Thyroid gland (tissue), 4 donors: ENCODE measurements around the gene CACNG4. TPM values are rescaled to one million over a fixed set of nuclear protein-coding genes. Genes with fewer than 3 reads are reported as not detected.

Source experiments
- DNase-seq, 2 donors: peaks; one replicate each; pipeline ENCODE4 v3.0.0-alpha.2; 2019
- H3K27ac ChIP-seq, 3 donors: fragments of 200-600 bp; sonication (generic); 1 replicate in 2 of 3; 2 replicates in 1 of 3; pipeline ENCODE4 v1.5.1; 2016 to 2019; ENCODE audit warnings: mild to moderate bottlenecking in 1 of 3, moderate library complexity in 1 of 3
- H3K27me3 ChIP-seq: fragments of 200-600 bp; sonication (generic); one replicate; pipeline ENCODE4 v1.5.1; 2019
- H3K36me3 ChIP-seq, 2 donors: fragments of 200-600 bp; sonication (generic); one replicate each; pipeline ENCODE4 v1.5.1; 2016 to 2019
- H3K4me1 ChIP-seq, 2 donors: fragments of 200-600 bp; sonication (generic); one replicate each; pipeline ENCODE4 v1.5.1; 2017 to 2019
- H3K4me3 ChIP-seq, 3 donors: fragments of 200-600 bp; sonication (generic); replicated peaks in 1 of 3; 1 replicate in 2 of 3; 2 replicates in 1 of 3; pipeline ENCODE4 v1.5.1; 2016; ENCODE audit warnings: mild to moderate bottlenecking in 1 of 3
- H3K9me3 ChIP-seq: fragments of 200-600 bp; sonication (generic); one replicate; pipeline ENCODE4 v1.5.1; 2017
- POLR2A ChIP-seq, 2 donors: fragments of 450-650 bp; IDR thresholded peaks; one replicate each; pipeline ENCODE4 v1.6.1; 2017; ENCODE audit warnings: antibody characterized with exemption in 2 of 2, mild to moderate bottlenecking in 2 of 2, moderate library complexity in 1 of 2
- WGBS, 2 donors: methylation state at CpG; one replicate each; pipeline ENCODE4 v1.1.5; 2017; 5-methylcytosine and 5-hydroxymethylcytosine counted together
- intact Hi-C: fragments of 100-400 bp; cut with DNase I; formaldehyde crosslinking; loops from one replicate; pipeline ENCODE4 v1.15.1; 2023
- total RNA-seq, 4 donors: library from RNA; depleted of rRNA; stranded (reverse); fragments of >200 nt; gene quantifications; one replicate each; pipeline ENCODE4 v1.2.3, GENCODE V29; 2016
- TF ChIP-seq, protein P1 (sequence below), 6 experiments: fragments of 200-600 bp in 3 of 6; fragments of 450-650 bp in 3 of 6; sonication (generic) in 3 of 6; IDR thresholded peaks; one replicate each; pipeline ENCODE4 v1.5.1; 2016 to 2019; ENCODE audit warnings: antibody characterized with exemption in 6 of 6, mild to moderate bottlenecking in 2 of 6, inconsistent platforms in 1 of 6, moderate library complexity in 1 of 6

CACNG4 gene
- total RNA-seq, 4 donors from 2014 or later = 0.24 TPM; not detected in 3

DNA sequence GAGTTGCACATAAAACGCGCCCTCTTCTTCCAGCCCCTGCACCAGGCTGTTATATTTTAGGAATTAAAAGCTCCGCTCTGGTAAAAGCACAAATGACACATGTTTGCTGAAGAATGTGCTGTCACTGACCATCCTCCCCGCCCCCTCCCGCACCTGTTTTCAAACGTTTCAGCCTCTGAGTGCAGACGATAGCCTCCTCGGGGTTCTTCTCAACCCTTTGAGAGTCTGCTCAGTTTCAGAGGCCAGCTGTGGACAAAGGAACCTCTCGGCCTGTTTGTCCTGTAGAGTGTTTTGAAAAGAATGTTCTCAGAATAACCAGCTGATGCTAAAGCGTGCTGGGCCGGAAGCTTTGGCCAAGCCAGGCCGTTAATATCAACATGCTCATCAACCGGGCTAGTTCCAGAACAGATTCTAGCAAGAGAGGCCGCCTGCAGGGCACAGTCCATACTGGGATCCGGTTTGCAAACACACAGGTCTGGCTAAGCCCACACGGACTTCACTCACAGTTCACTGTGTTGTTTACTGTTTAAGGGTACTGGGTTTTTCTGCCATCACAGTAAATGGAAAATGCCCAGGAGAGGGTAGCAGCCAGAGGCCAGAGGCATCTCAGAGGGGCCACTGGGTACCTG, 6.4 kb upstream of the CACNG4 start:
- WGBS, 2 donors = 25 to 35% methylated on average over 15 of the region's 16 CpGs
- H3K27ac ChIP-seq = peak overlapping the region in 2 of 3 donors; percentile 38 to 64
- no peaks in the 10 kb centered on the region for H3K36me3 ChIP-seq
- DNase-seq = peak; percentile 68 to 81
- H3K9me3 ChIP-seq = no peaks in the 10 kb centered on the region
- H3K4me1 ChIP-seq = peaks cover under 1 to 21% of the 10 kb centered on the region in 2 donors
- H3K27me3 ChIP-seq = no peaks in the 10 kb centered on the region
- intact Hi-C loops = no loop called here
- peak in 1 of 2 donors; percentile 9 for TF ChIP-seq POLR2A (IDR thresholded peaks at IDR 0.05)
- TF ChIP-seq, protein P1, sequence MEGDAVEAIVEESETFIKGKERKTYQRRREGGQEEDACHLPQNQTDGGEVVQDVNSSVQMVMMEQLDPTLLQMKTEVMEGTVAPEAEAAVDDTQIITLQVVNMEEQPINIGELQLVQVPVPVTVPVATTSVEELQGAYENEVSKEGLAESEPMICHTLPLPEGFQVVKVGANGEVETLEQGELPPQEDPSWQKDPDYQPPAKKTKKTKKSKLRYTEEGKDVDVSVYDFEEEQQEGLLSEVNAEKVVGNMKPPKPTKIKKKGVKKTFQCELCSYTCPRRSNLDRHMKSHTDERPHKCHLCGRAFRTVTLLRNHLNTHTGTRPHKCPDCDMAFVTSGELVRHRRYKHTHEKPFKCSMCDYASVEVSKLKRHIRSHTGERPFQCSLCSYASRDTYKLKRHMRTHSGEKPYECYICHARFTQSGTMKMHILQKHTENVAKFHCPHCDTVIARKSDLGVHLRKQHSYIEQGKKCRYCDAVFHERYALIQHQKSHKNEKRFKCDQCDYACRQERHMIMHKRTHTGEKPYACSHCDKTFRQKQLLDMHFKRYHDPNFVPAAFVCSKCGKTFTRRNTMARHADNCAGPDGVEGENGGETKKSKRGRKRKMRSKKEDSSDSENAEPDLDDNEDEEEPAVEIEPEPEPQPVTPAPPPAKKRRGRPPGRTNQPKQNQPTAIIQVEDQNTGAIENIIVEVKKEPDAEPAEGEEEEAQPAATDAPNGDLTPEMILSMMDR (IDR thresholded peaks at IDR 0.05) = peak in 1 of 6 experiments; percentile 23
- H3K4me3 ChIP-seq = no peak overlapping the region

DNA sequence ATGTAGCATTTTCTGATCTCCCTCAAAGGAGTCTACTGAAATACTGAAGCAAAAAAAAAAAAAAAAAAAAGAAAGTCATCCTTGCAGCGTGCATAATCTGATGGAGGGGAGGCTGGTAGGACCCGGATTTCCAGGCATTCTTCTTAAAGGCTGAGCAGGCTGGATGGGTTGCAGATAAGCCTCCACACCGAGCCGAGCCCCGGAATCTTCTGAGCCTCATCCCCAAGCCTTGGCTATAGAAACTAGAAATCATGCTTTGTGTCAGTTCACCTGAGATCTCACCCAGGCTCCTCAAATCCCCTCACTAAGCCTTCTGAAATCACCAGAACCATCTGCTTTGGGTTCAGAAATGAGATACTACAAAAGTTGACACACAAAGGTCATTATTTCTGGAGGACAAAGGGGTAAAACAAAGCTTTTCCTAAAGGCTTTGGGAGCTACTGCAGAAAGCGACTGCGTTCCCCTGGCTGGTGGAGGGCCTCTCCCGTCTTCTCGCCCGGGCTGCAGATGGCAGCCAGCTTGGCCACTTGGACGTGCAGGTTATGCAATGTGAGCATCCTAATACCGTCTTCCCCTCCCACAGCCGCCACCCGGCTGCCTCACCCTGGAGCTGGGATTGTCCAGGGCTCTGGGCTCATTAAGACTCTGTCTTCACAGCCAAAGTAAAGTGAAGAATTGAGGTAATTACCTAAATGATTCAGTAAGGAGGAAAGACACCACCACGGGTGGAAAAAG, 4.7 kb upstream of the CACNG4 start:
- Histone ChIP-seq H3K4me3 (no peak overlapping the region), H3K9me3 (no peaks in the 10 kb centered on the region), H3K36me3 (no peaks in the 10 kb centered on the region), H3K27me3 (no peaks in the 10 kb centered on the region), H3K4me1 (peaks cover 0 to 19% of the 10 kb centered on the region in 2 donors), H3K27ac (no peak overlapping the region)
- intact Hi-C loops = no loop called here
- 74 to 77% methylated on average over 15 of the region's 15 CpGs for WGBS, 2 donors
- TF ChIP-seq POLR2A (IDR thresholded peaks at IDR 0.05) = no peak
- TF ChIP-seq, protein P1 (IDR thresholded peaks at IDR 0.05) = no peak
- DNase-seq = no peak

DNA sequence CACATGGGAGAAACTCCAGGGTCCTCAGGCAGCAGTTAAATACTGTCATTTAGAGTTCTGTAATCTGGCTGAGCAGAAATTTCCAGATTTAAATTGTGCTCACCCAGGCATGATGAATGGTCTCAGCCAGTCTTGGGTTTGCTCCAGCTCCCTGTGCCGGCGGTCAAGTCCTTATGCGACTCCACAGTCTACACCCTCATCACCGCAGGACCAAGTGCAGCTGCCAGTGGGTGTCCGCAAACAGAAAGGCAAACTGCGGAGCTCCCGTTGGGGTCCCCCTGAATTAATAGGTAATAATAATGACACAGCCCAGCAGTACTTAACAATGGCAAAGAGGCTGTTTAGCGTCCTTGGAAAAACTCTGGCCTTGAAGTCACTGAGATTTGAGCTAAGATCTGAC, 3.9 kb upstream of the CACNG4 start:
- Histone ChIP-seq H3K4me3 (no peak overlapping the region), H3K4me1 (peaks cover 4 to 27% of the 10 kb centered on the region in 2 donors), H3K9me3 (no peaks in the 10 kb centered on the region), H3K27me3 (peaks cover 8% of the 10 kb centered on the region), H3K36me3 (no peaks in the 10 kb centered on the region), H3K27ac (no peak overlapping the region)
- intact Hi-C loops = no loop called here
- peak; percentile 81 to 83 for DNase-seq
- TF ChIP-seq POLR2A (IDR thresholded peaks at IDR 0.05) = no peak
- TF ChIP-seq, protein P1 (IDR thresholded peaks at IDR 0.05) = no peak
- 18 to 28% methylated on average over 7 to 8 of the region's 8 CpGs for WGBS, 2 donors

DNA sequence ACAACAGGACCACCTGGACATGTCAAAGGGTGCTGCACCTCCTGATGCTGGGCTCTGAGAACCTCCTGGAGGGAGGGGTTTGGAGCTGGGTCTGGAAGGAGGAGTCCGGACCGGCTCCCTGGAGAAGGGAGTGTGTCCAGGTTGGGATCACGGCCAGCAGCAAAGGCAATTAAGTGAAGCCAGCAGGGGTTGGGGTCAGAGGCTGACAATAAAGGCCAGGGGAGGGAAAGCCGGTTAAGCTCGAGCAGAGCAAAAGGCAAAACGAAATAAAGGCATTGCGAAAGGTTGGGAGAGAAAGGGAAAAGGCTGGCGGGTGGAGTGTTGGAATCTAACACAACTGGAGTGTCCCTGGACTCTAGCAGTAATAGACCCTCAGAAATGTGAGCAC, 992 bp upstream of the CACNG4 start:
- intact Hi-C loops = no loop called here
- DNase-seq = no peak

More for the DNA sequence above, 992 bp upstream of the CACNG4 start:
- no peaks in the 10 kb centered on the region for H3K9me3 ChIP-seq
- 62 to 73% methylated on average over 8 of the region's 8 CpGs for WGBS, 2 donors
- peaks cover 8 to 23% of the 10 kb centered on the region in 2 donors for H3K4me1 ChIP-seq
- peaks cover 22% of the 10 kb centered on the region for H3K27me3 ChIP-seq
- TF ChIP-seq, protein P1 (IDR thresholded peaks at IDR 0.05) = no peak
- TF ChIP-seq POLR2A (IDR thresholded peaks at IDR 0.05) = no peak
- no peaks in the 10 kb centered on the region for H3K36me3 ChIP-seq
- no peak overlapping the region for H3K4me3 ChIP-seq
- no peak overlapping the region for H3K27ac ChIP-seq
